Breast epithelium (tissue), 3 donors: Measurements from ENCODE around the gene ZNF57.
"Not testable (repeated sequence)": the region's sequence is repeated elsewhere in the genome, so short reads cannot be mapped to it uniquely, and the experiment has no call there.

ENCODE experiments used
- POLR2A ChIP-seq: fragments of 450-650 bp; IDR thresholded peaks from one replicate; pipeline ENCODE4 v1.6.1; 2016; ENCODE audit warnings: antibody characterized with exemption, mild to moderate bottlenecking, moderate library complexity
- TF ChIP-seq, protein P1 (sequence below), 3 donors: fragments of 450-650 bp; IDR thresholded peaks; one replicate each; pipeline ENCODE4 v1.5.1; 2016 to 2017; ENCODE audit warnings: antibody characterized with exemption in 3 of 3, mild to moderate bottlenecking in 3 of 3, moderate library complexity in 3 of 3

GRCh38 chr19:2872175-2872574 is 28.6 kb upstream of the ZNF57 start:
- TF ChIP-seq, protein P1, sequence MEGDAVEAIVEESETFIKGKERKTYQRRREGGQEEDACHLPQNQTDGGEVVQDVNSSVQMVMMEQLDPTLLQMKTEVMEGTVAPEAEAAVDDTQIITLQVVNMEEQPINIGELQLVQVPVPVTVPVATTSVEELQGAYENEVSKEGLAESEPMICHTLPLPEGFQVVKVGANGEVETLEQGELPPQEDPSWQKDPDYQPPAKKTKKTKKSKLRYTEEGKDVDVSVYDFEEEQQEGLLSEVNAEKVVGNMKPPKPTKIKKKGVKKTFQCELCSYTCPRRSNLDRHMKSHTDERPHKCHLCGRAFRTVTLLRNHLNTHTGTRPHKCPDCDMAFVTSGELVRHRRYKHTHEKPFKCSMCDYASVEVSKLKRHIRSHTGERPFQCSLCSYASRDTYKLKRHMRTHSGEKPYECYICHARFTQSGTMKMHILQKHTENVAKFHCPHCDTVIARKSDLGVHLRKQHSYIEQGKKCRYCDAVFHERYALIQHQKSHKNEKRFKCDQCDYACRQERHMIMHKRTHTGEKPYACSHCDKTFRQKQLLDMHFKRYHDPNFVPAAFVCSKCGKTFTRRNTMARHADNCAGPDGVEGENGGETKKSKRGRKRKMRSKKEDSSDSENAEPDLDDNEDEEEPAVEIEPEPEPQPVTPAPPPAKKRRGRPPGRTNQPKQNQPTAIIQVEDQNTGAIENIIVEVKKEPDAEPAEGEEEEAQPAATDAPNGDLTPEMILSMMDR (IDR thresholded peaks at IDR 0.05): peak in 2 of 3 donors; percentile 12 to 28
- not testable (repeated sequence) for TF ChIP-seq POLR2A
